ENCODE measurements around the gene CDC42BPG.
A peak's percentile ranks its signal among the peaks of the same experiment; 100 is the strongest.
"Not testable (repeated sequence)": the region's sequence is repeated elsewhere in the genome, so short reads cannot be mapped to it uniquely, and the experiment has no call there.

The CDC42BPG gene

GRCh38 chr11:64834031-64834722 lies 10.3 kb downstream of the CDC42BPG start:
- DNase-seq = no peak

GRCh38 chr11:64833509-64833908 lies 10.9 kb downstream of the CDC42BPG start:
- DNase-seq = no peak

GRCh38 chr11:64833198-64833502 lies 11.3 kb downstream of the CDC42BPG start:
- DNase-seq = no peak

- DNase-seq = no peak
These were observed 11.8 kb downstream of the CDC42BPG start for GRCh38 chr11:64832467-64833197.

GRCh38 chr11:64831411-64831891 lies 13.0 kb downstream of the CDC42BPG start:
- DNase-seq = no peak

- no peak for DNase-seq
These were observed 14.8 kb downstream of the CDC42BPG start for GRCh38 chr11:64829536-64830251.

- DNase-seq = no peak
These were observed 17.0 kb downstream of the CDC42BPG start for GRCh38 chr11:64827451-64827839.

GRCh38 chr11:64826578-64827450 lies 17.6 kb downstream of the CDC42BPG start:
- no peak for DNase-seq

GRCh38 chr11:64826062-64826461 lies 18.4 kb downstream of the CDC42BPG start:
- no peak for DNase-seq

- no peak for DNase-seq
These were observed 20.8 kb downstream of the CDC42BPG start for GRCh38 chr11:64823568-64824119.

- no peak for DNase-seq
These were observed 27.0 kb downstream of the CDC42BPG start for GRCh38 chr11:64817476-64817875.

- not testable (repeated sequence) for DNase-seq
These were observed 29.0 kb downstream of the CDC42BPG start for GRCh38 chr11:64815433-64815832.

GRCh38 chr11:64814712-64815187 lies 29.7 kb downstream of the CDC42BPG start:
- no peak for DNase-seq

GRCh38 chr11:64813826-64814225 lies 30.6 kb downstream of the CDC42BPG start:
- DNase-seq = no peak

- no peak for DNase-seq
These were observed 33.6 kb downstream of the CDC42BPG start for GRCh38 chr11:64810891-64811272.

GRCh38 chr11:64810271-64810890 lies 34.1 kb downstream of the CDC42BPG start, which contains the start of gene MEN1:
Gene MEN1, minus strand, starts transcription at chr11:64810551. Its CDS starts 442 bp downstream, at chr11:64810109.
- peak; percentile 96 for DNase-seq

- DNase-seq = no peak
These were observed 34.6 kb downstream of the CDC42BPG start for GRCh38 chr11:64809781-64810241.

- no peak for DNase-seq
These were observed 39.0 kb downstream of the CDC42BPG start for GRCh38 chr11:64805481-64805880.

- DNase-seq = no peak
These were observed 39.9 kb downstream of the CDC42BPG start for GRCh38 chr11:64804346-64805210.

- no peak for DNase-seq
These were observed 40.6 kb downstream of the CDC42BPG start for GRCh38 chr11:64803846-64804345.
